GM21619 (cell line): ENCODE data around the gene ZBTB14.

ENCODE experiments used
- ATAC-seq: cut with Tn5 transposase; IDR thresholded peaks from one replicate; pipeline ENCODE4 v1.9.1; 2021; ENCODE audit not compliant: unreplicated experiment

Gene ZBTB14

DNA sequence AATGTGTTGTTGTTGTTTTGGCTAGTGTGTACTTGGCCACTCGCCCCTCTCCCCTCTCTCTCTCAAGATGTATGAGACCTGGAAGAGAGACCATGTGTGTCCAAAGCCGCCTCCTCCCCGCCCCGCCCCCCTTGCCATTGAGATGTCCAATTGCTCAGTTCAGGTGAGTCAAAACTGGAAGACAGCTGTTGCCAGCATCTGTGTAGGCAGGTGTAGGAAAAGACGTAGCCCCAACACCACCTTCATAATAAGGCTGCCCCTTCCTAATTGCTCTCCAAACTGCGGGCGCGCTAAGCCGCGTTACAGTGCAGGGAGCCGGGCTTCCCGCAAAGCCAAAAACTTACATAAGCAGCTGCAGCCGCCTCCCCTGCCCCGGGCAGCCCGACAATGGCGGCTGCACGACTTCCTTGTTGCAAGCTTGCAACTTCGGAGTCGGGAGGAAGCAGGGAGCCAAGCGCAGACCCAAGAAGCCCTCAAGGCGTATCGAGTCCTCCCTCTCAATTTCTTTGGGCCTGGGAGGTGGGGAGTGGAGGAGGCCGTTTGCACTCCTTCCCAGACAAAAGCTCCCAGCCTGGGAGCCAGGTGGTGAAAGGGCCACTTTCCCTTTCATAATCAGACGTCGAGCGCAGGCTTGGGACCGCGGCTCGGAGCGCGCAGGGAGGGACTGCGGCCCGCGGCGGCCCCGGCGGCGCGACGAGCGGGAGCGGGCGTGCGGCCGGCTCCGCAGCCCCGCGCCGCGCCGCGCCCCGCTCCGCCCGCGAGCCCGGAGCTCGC lies 882 bp downstream of the ZBTB14 start:
- peak; percentile 22 for ATAC-seq

DNA sequence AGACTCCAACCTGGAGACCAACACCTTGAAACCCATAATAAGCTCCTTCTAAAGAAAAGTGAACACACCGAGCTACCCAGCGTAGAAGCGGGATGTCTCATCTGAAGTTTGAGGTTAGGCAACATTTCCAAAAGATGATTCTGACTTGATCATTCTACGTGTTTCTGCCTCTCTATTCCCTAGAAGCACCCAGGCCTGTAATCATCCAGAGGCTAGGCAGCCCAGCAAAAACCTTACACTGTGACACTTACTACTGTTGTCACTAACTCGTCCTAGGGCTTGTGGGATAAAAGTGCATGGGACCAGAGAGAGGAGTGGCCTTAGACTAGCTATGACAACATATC lies 1.4 kb downstream of the ZBTB14 start:
- no peak for ATAC-seq

DNA sequence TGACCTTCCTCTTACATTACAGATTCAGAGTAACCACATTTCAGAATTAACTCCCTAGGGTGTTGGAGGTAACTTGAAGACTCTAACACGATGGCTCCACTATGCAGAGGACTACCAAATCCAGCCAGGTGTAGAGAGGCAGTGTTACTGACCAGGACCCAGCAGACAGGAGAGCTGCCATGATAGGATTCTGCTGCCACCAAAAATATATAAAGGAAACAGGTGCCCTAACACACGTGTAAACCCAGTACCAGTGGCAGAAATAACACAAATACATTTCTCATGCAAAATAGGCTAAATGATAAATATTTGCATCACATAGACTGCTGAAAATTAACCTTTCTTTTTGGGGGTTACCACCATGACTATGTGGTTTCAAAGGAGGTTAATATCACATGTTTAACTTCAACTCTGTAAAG lies 7.0 kb downstream of the ZBTB14 start:
- ATAC-seq = peak; percentile 82

DNA sequence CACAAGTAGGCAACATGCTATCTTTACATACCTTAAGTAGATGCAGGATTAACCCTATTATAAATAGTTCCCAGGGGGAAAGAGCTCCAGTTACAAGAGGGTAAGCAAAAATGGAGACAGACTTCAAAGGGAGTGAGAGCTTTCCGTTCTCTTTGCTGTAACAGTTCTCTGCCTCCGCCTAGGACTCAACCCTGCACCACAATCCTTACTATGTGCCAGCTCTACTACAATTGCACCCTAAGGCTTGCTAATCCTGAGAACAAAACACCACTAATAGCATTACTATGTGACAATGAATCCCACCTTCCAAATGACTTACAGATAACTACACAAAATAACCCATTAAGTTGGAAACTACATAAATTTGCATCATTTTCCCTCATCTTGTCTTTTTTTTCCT lies 7.7 kb downstream of the ZBTB14 start:
- no peak for ATAC-seq

DNA sequence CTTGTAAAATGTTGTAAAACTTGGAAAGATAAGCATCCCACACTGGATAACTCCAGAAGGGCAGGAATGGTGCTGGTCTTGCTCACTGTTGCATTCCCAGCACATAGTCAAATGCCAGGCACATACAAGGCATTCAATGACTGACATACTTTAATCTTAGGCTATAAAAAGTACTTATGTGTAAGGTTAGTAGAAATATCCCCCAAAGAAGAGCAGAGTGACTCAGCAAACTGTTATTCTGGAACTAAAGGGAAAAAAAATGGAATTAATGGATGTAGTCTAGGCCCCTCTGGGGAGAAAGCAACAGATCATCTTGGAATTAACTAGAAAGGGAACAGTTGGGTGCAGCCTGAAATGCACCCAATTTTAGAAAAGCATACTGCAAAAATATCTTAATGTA lies 9.0 kb downstream of the ZBTB14 start:
- ATAC-seq = no peak

DNA sequence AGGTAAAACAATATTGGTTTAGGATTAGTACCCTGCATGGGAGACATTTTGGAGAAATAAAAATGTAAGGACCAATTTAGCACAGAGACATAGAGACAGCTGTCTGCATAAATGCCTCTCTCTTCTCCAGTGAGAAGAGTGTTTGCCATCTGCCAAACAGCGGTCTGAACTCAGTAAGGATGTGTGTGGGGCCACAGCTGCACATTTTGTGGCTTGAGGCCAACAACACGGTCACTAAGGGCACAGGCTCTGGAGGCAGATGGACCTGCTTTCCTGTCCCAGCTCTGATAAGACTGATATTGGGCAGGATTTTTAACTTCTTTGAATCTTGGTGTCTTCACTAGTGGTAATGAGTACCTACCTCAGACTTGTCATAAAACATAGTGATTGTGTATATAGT lies 10.2 kb downstream of the ZBTB14 start:
- no peak for ATAC-seq

DNA sequence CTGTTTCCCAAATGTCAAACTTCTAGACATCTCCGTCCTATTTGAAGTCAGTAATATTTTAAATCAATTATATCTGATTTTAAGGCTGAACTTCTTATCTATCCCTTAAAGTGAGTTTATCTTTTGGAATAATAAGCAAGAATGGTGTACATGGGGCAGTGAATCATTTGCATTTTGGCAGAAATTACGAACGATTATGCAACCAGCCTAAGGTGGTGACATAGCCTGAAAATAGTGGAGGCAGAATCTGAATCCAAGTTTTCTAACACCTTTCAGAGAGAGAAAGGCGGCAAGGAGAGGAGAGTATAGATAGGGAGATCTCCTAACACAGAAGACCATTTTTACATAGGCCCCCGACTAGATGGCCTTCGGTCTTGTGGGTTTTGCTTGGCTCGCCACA lies 10.7 kb downstream of the ZBTB14 start:
- ATAC-seq = no peak

DNA sequence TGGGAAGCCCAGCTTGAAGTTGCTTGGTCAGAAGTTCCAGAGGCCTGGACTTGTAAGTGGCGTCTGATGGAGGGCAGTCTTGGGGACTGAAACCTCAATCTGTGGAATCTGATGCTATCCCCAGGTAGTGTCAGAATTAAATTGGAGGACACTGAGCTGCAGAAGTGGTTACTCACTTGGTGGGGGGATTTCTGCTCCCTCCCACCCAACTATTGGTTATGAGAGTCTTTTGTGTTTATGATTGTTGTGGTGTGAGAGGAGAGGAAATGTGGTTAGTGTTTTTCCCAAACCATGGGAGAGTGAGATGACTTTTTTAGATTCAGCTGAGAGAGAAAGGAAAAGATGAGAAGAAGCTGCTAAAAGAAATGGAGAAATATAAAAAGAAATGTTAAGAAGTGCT lies 12.8 kb downstream of the ZBTB14 start:
- ATAC-seq = no peak

DNA sequence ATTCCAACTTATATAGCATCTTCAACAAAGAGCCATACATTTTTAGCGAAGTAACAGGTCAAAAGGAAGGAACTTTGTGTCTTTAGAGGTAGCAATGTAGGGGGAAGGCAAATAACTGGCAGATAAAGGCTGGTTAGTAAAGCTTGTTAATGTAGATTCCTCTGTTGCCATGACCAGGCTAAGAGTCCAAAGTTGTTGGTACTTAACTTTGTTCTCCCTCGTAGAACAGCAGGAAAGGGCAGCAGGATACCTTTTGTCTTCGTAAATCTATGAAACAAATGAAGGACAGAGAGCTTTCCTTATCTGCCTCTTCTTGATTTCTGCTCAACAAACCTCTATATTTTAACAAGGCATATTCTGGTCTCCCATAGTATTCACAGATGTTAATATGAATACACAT lies 18.6 kb downstream of the ZBTB14 start:
- no peak for ATAC-seq

DNA sequence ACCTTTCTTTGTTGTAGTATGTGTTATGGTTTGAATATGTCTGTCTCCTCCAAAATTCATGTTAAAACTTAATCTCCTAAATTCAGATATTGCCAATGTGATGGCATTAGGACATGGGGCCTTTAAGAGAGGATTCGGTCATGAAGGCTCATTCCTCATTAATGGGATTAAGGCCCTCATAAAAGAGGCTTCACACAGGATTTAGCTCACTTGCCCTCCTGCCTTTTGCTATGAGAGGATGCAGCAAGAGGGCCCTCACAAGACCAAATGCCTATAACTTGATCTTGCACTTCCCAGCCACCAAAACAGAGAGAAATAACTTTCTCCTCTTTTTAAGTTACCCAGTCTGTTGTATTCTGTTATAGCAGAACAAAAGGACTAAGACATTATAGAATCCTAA lies 19.7 kb downstream of the ZBTB14 start:
- no peak for ATAC-seq

DNA sequence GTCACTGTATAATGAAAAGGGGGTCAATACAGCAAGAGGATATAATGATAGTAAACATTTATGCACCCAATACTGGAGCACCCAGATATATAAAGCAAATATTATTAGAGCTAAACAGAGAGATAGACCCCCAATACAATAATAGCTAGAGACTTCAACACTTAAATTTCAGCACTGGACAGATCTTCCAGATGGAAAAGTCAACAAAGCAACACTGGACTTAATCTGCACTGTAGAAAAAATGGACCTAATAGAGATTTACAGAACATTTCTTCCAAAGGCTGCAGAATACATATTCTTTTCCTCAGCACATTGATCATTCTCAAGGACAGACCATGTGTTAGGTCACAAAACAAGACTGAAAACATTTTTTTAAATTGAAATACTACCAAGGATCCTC lies 26.7 kb downstream of the ZBTB14 start:
- ATAC-seq = no peak

DNA sequence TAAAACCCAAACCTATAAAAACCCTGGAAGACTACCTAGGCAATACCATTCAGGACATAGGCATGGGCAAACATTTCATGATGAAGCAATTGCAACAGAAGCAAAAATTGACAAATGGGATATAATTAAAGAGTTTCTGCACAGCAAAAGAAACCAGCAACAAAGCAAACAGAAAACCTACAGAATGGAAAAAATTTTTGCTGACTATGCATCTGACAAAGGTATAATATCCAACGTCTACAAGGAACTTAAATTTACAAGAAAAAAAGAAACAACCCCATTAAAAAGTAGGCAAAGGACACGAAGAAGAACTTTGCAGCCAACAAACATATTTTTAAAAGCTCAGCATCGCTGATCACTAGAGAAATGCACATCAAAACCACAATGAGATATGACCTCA lies 28.8 kb downstream of the ZBTB14 start:
- no peak for ATAC-seq

DNA sequence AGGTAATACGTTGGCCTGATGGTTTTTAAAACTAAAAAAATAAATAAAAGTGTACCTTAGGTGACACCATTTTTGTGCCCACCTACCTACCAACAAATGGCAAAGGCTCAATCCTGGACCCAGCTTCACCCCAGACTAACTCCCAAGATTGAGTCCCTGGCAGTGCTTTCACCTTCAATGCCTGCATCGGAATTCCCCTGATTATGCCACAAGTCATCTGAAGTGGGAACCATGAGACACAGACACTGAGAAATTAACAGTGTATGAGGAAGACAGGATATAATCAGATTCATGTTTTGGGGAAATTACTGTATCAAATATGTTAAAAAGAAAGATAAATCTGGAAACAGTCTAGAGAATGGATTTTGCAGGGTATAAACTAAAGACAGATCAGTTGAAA lies 41.6 kb downstream of the ZBTB14 start:
- no peak for ATAC-seq

DNA sequence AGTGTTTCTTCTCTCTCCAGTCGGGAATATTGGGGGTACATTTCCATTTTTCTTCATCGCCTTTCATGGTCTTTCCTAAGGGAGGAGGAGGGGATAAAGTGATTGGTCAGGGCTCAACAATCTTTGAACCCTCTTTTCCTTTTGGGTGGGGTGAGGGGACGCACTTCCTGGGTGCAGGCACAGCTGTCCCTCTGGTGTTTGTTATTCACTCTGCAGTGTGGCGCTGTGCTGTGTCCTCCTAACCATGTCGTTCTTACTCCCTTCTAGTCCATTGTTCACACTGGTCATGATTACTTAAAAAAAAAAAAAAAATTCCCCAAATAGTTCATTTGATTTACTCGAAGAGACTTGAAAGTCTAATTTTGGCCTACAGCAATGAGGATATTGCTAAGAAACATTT lies 44.4 kb downstream of the ZBTB14 start:
- no peak for ATAC-seq

DNA sequence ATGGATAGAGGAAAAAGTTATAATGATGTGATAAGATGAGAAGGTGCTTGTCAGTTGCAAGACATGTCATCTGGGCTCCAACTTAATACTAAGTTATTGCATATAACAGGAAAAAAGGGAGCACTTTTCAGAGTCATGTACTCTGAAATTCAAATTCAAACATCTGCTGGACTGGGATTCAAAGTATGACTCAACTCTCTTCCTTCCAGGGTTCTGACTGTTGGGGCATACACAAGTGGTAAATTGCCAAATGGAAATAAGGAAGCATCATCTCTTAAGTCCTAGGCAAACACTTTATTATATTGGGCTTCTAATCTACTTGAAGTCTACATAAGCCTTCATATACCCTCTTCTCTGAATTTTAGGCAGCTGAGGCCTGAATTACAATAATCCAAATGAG lies 44.9 kb downstream of the ZBTB14 start:
- no peak for ATAC-seq

DNA sequence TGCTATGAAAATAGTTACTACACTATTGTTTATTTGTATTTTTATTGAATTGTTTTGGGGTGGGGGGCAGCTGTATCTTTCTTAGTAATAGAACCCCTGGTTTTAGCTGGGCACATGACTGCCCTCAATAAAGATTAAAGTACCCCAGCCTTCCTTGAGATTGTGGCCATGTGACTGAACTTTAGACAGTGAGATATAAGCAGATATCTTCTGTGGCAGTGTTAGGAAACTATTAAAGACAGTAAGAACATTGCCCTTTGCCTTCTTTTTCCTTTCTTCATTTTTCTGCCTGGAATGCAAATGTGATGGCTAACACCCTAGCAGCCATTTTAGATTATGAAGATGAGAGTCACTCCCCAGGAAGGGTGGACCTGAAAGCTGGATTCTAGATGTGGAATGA lies 50.6 kb downstream of the ZBTB14 start:
- ATAC-seq = no peak

DNA sequence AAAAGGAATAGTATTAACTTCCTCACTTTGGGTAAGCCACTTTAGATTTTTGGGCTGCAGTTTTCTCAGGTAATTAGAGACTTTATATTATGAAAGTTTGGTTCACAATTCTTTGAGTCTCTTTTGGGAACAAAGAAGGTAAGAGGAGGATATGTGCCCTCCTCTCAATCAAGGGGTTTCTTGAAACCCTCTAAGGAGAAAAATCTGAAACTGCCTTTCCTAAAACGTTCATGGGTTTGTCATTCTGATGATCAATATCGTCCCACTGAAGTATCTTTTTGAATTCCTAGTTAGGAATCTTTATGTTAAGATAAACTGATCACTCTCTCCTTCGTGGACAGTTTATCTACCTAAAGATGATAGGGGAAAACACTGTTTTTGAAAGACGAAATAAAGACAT lies 56.1 kb downstream of the ZBTB14 start:
- ATAC-seq = no peak
